Osteocyte (in vitro differentiated cells): Measurements from ENCODE around the gene CXorf66. TPM values are rescaled to one million over a fixed set of nuclear protein-coding genes. Genes with fewer than 3 reads are reported as not detected.

Experiments used
- DNase-seq: peaks from one replicate; pipeline ENCODE4 v3.0.0; 2021; ENCODE audit warnings: mixed read lengths; ENCODE audit not compliant: unreplicated experiment; ENCODE audit errors: extremely low spot score
- H3K27ac Mint-ChIP-seq: one replicate; pipeline ENCODE4 v1.8.0; 2021; ENCODE audit warnings: mild to moderate bottlenecking, mixed read lengths; ENCODE audit not compliant: unreplicated experiment
- H3K27me3 Mint-ChIP-seq: one replicate; pipeline ENCODE4 v1.8.0; 2021; ENCODE audit warnings: mixed read lengths; ENCODE audit not compliant: unreplicated experiment
- H3K36me3 Mint-ChIP-seq: one replicate; pipeline ENCODE4 v1.8.0; 2021; ENCODE audit warnings: mixed read lengths; ENCODE audit not compliant: unreplicated experiment
- H3K4me1 Mint-ChIP-seq: one replicate; pipeline ENCODE4 v1.8.0; 2021; ENCODE audit warnings: mixed read lengths; ENCODE audit not compliant: unreplicated experiment
- H3K4me3 Mint-ChIP-seq: one replicate; pipeline ENCODE4 v1.8.0; 2021; ENCODE audit warnings: mild to moderate bottlenecking, moderate library complexity, mixed read lengths; ENCODE audit not compliant: unreplicated experiment
- H3K9me3 Mint-ChIP-seq: one replicate; pipeline ENCODE4 v1.8.0; 2021; ENCODE audit warnings: mixed read lengths; ENCODE audit not compliant: unreplicated experiment
- CTCF ChIP-seq: fragments of 200-600 bp; sonication (generic); IDR thresholded peaks from 2 replicates; pipeline ENCODE4 v1.5.0; 2021; ENCODE audit warnings: antibody characterized with exemption, mild to moderate bottlenecking, moderate library complexity
- total RNA-seq: library from RNA; stranded (reverse); gene quantifications from 2 replicates; pipeline ENCODE4 v1.2.1, GENCODE V29; 2021

Gene CXorf66
- total RNA-seq, 1 donor from 2014 or later: not detected

GRCh38 chrX:139932073-139932900 is 33.0 kb downstream of the CXorf66 start:
- Mint-ChIP-seq H3K27me3 (no peaks in the 10 kb centered on the region), H3K4me1 (peaks cover 26% of the 10 kb centered on the region), H3K9me3 (peaks cover 5% of the 10 kb centered on the region), H3K27ac (peak overlapping the region; percentile 83), H3K36me3 (no peaks in the 10 kb centered on the region), H3K4me3 (peak overlapping the region; percentile 81)
- TF ChIP-seq CTCF: peak; percentile 10
- peak; percentile 87 for DNase-seq

- DNase-seq: no peak
- H3K27me3 Mint-ChIP-seq: no peaks in the 10 kb centered on the region
- no peaks in the 10 kb centered on the region for H3K36me3 Mint-ChIP-seq
- H3K9me3 Mint-ChIP-seq: no peaks in the 10 kb centered on the region
- TF ChIP-seq CTCF: no peak
- H3K27ac Mint-ChIP-seq: peak overlapping the region; percentile 66
- peak overlapping the region; percentile 78 for H3K4me3 Mint-ChIP-seq
- peaks cover 31% of the 10 kb centered on the region for H3K4me1 Mint-ChIP-seq
Measured at GRCh38 chrX:139931646-139932072, 33.7 kb downstream of the CXorf66 start.

GRCh38 chrX:139930916-139931645 is 34.2 kb downstream of the CXorf66 start:
- peak overlapping the region; percentile 78 for H3K4me3 Mint-ChIP-seq
- no peaks in the 10 kb centered on the region for H3K27me3 Mint-ChIP-seq
- no peaks in the 10 kb centered on the region for H3K9me3 Mint-ChIP-seq
- peaks cover 37% of the 10 kb centered on the region for H3K4me1 Mint-ChIP-seq
- DNase-seq: no peak
- H3K27ac Mint-ChIP-seq: peak overlapping the region; percentile 66
- no peak for TF ChIP-seq CTCF
- no peaks in the 10 kb centered on the region for H3K36me3 Mint-ChIP-seq

GRCh38 chrX:139930401-139930800 is 34.9 kb downstream of the CXorf66 start:
- Mint-ChIP-seq H3K4me3 (peak overlapping the region; percentile 78), H3K36me3 (no peaks in the 10 kb centered on the region), H3K4me1 (peaks cover 42% of the 10 kb centered on the region), H3K27ac (no peak overlapping the region), H3K27me3 (no peaks in the 10 kb centered on the region), H3K9me3 (peaks cover 4% of the 10 kb centered on the region)
- TF ChIP-seq CTCF: no peak
- no peak for DNase-seq

- Mint-ChIP-seq H3K4me1 (peaks cover 42% of the 10 kb centered on the region), H3K9me3 (peaks cover 5% of the 10 kb centered on the region), H3K27me3 (no peaks in the 10 kb centered on the region), H3K27ac (peak overlapping the region; percentile 51), H3K36me3 (no peaks in the 10 kb centered on the region), H3K4me3 (peak overlapping the region; percentile 78)
- no peak for TF ChIP-seq CTCF
- DNase-seq: no peak
Measured at GRCh38 chrX:139929876-139930275, 35.4 kb downstream of the CXorf66 start.
